HG02885 (cell line): Measurements from ENCODE around the gene ROPN1L.
"Not testable (repeated sequence)": the region's sequence is repeated elsewhere in the genome, so short reads cannot be mapped to it uniquely, and the experiment has no call there.

Experiments
- ATAC-seq: cut with Tn5 transposase; IDR thresholded peaks from one replicate; pipeline ENCODE4 v1.9.1; 2021; ENCODE audit warnings: mild to moderate bottlenecking; ENCODE audit not compliant: unreplicated experiment, poor library complexity

Gene ROPN1L

GRCh38 chr5:10475931-10476676 is 34.4 kb downstream of the ROPN1L start:
- no peak for ATAC-seq

- no peak for ATAC-seq
Observed at GRCh38 chr5:10476878-10477277, 35.2 kb downstream of the ROPN1L start.

- ATAC-seq = no peak
Observed at GRCh38 chr5:10477943-10478342, 36.3 kb downstream of the ROPN1L start.

GRCh38 chr5:10478436-10478835 is 36.8 kb downstream of the ROPN1L start:
- no peak for ATAC-seq

- ATAC-seq = no peak
Observed at GRCh38 chr5:10479154-10479721, 37.6 kb downstream of the ROPN1L start.

- no peak for ATAC-seq
Observed at GRCh38 chr5:10480237-10480985, 38.7 kb downstream of the ROPN1L start.

- ATAC-seq = no peak
Observed at GRCh38 chr5:10481241-10481935, 39.7 kb downstream of the ROPN1L start.

- no peak for ATAC-seq
Observed at GRCh38 chr5:10482791-10483530, 41.3 kb downstream of the ROPN1L start.

- no peak for ATAC-seq
Observed at GRCh38 chr5:10484774-10485141, 43.1 kb downstream of the ROPN1L start.

- no peak for ATAC-seq
Observed at GRCh38 chr5:10485142-10485795, 43.6 kb downstream of the ROPN1L start.

- ATAC-seq = no peak
Observed at GRCh38 chr5:10485897-10486296, 44.2 kb downstream of the ROPN1L start.

- ATAC-seq = no peak
Observed at GRCh38 chr5:10486511-10487344, 45.0 kb downstream of the ROPN1L start.

GRCh38 chr5:10488144-10488543 is 46.5 kb downstream of the ROPN1L start:
- ATAC-seq = no peak

GRCh38 chr5:10489810-10490426 is 48.2 kb downstream of the ROPN1L start:
- peak; percentile 92 for ATAC-seq

- no peak for ATAC-seq
Observed at GRCh38 chr5:10490927-10491672, 49.4 kb downstream of the ROPN1L start.

GRCh38 chr5:10491673-10492026 is 50.0 kb downstream of the ROPN1L start:
- no peak for ATAC-seq

GRCh38 chr5:10493884-10494283 is 52.2 kb downstream of the ROPN1L start:
- ATAC-seq = no peak

GRCh38 chr5:10494497-10494896 is 52.8 kb downstream of the ROPN1L start:
- not testable (repeated sequence) for ATAC-seq
